Esophagus squamous epithelium (tissue), 5 donors: ENCODE data around the gene DOCK1. TPM values are rescaled to one million over a fixed set of nuclear protein-coding genes. Genes with fewer than 3 reads are reported as not detected.
"Not testable (repeated sequence)": the region's sequence is repeated elsewhere in the genome, so short reads cannot be mapped to it uniquely, and the experiment has no call there.

Experiments
- DNase-seq: peaks from one replicate; lab custom pipeline; 2025; lab: John Stamatoyannopoulos, UW
- H3K27ac ChIP-seq, 4 donors: fragments of 200-600 bp; sonication (generic); one replicate each; pipeline ENCODE4 v1.5.1; 2016 to 2019; ENCODE audit warnings: mild to moderate bottlenecking in 1 of 4
- H3K27me3 ChIP-seq, 4 donors: fragments of 200-600 bp; sonication (generic); 1 replicate in 3 of 4; 2 replicates in 1 of 4; pipeline versions ENCODE4 v1.5.1 to v1.6.0; 2017 to 2021; ENCODE audit warnings: antibody characterized with exemption in 1 of 4
- H3K36me3 ChIP-seq, 3 donors: fragments of 200-600 bp; sonication (generic); one replicate each; pipeline ENCODE4 v1.5.1; 2016 to 2019
- H3K4me1 ChIP-seq, 3 donors: fragments of 200-600 bp; sonication (generic); one replicate each; pipeline ENCODE4 v1.5.1; 2017 to 2019
- H3K4me3 ChIP-seq, 4 donors: fragments of 200-600 bp; sonication (generic); 1 replicate in 3 of 4; 2 replicates in 1 of 4; pipeline ENCODE4 v1.5.1; 2016 to 2019; ENCODE audit warnings: mild to moderate bottlenecking in 2 of 4, moderate library complexity in 1 of 4
- H3K9me3 ChIP-seq, 3 donors: fragments of 200-600 bp; sonication (generic); one replicate each; pipeline ENCODE4 v1.5.1; 2016 to 2019
- CTCF ChIP-seq, 6 experiments: fragments of 450-650 bp in 4 of 6; fragments of 200-600 bp in 2 of 6; sonication (generic) in 2 of 6; IDR thresholded peaks; one replicate each; pipeline ENCODE4 v1.5.1; 2016 to 2019; ENCODE audit warnings: antibody characterized with exemption in 6 of 6, mild to moderate bottlenecking in 4 of 6, moderate library complexity in 4 of 6
- POLR2A ChIP-seq, 4 donors: fragments of 450-650 bp; IDR thresholded peaks; one replicate each; pipeline ENCODE4 v1.6.1; 2017; ENCODE audit warnings: antibody characterized with exemption in 4 of 4, mild to moderate bottlenecking in 4 of 4, moderate library complexity in 3 of 4
- WGBS, 2 donors: methylation state at CpG; one replicate each; pipeline ENCODE4 v1.1.5; 2018; 5-methylcytosine and 5-hydroxymethylcytosine counted together
- intact Hi-C: fragments of 100-400 bp; cut with DNase I; formaldehyde crosslinking; loops from one replicate; pipeline ENCODE4 v1.15.0; 2022
- total RNA-seq, 4 donors: library from RNA; depleted of rRNA; stranded (reverse); fragments of >200 nt; gene quantifications; one replicate each; pipeline ENCODE4 v1.1.0, GENCODE V29; 2016
- donor health status: DM: yes; HTN: yes; CAD: no.

Gene DOCK1
- total RNA-seq, 4 donors from 2014 or later, result 31.8 to 83.4 (median 49.8) TPM

GRCh38 chr10:127291329-127291728 lies 386.1 kb downstream of the DOCK1 start:
- no peak for DNase-seq
- no peaks in the 10 kb centered on the region for H3K27me3 ChIP-seq
- H3K4me3 ChIP-seq, result no peak overlapping the region
- H3K27ac ChIP-seq, result no peak overlapping the region
- 87 to 94% methylated on average over 6 to 7 of the region's 8 CpGs for WGBS, 2 donors
- intact Hi-C loops, result no loop called here
- H3K4me1 ChIP-seq, result no peaks in the 10 kb centered on the region
- TF ChIP-seq POLR2A (IDR thresholded peaks at IDR 0.05), result no peak
- no peak for TF ChIP-seq CTCF (IDR thresholded peaks at IDR 0.05)
- peaks cover 0 to 13% (median 0%) of the 10 kb centered on the region in 3 donors for H3K36me3 ChIP-seq
- peaks cover 0 to 9% (median 0%) of the 10 kb centered on the region in 3 donors for H3K9me3 ChIP-seq

GRCh38 chr10:127292888-127293287 lies 387.7 kb downstream of the DOCK1 start:
- intact Hi-C loops, result no loop called here
- Histone ChIP-seq H3K4me3 (no peak overlapping the region), H3K9me3 (peaks cover 0 to 7% (median 0%) of the 10 kb centered on the region in 3 donors), H3K27me3 (no peaks in the 10 kb centered on the region), H3K4me1 (no peaks in the 10 kb centered on the region), H3K36me3 (peaks cover 0 to 13% (median 0%) of the 10 kb centered on the region in 3 donors), H3K27ac (no peak overlapping the region)
- TF ChIP-seq POLR2A (IDR thresholded peaks at IDR 0.05) (no peak), CTCF (IDR thresholded peaks at IDR 0.05) (no peak)
- 60 to 93% methylated on average over 1 to 4 of the region's 4 CpGs for WGBS, 2 donors
- DNase-seq, result no peak

- no peaks in the 10 kb centered on the region for H3K27me3 ChIP-seq
- DNase-seq, result no peak
- TF ChIP-seq CTCF (IDR thresholded peaks at IDR 0.05) (no peak), POLR2A (IDR thresholded peaks at IDR 0.05) (no peak)
- intact Hi-C loops, result no loop called here
- H3K36me3 ChIP-seq, result peaks cover 0 to 13% (median 0%) of the 10 kb centered on the region in 3 donors
- no peak overlapping the region for H3K27ac ChIP-seq
- no peaks in the 10 kb centered on the region for H3K4me1 ChIP-seq
- 69 to 85% methylated on average over 5 of the region's 8 CpGs for WGBS, 2 donors
- H3K4me3 ChIP-seq, result no peak overlapping the region
- no peaks in the 10 kb centered on the region for H3K9me3 ChIP-seq
Measured at GRCh38 chr10:127293640-127294039, 388.4 kb downstream of the DOCK1 start.

GRCh38 chr10:127296696-127297095 lies 391.5 kb downstream of the DOCK1 start:
- H3K4me3 ChIP-seq, result no peak overlapping the region
- H3K4me1 ChIP-seq, result no peaks in the 10 kb centered on the region
- intact Hi-C loops, result no loop called here
- H3K27ac ChIP-seq, result no peak overlapping the region
- DNase-seq, result no peak
- H3K27me3 ChIP-seq, result no peaks in the 10 kb centered on the region
- peaks cover 0 to 13% (median 0%) of the 10 kb centered on the region in 3 donors for H3K36me3 ChIP-seq
- no peaks in the 10 kb centered on the region for H3K9me3 ChIP-seq
- TF ChIP-seq POLR2A (IDR thresholded peaks at IDR 0.05) (no peak), CTCF (IDR thresholded peaks at IDR 0.05) (no peak)
- 91 to 98% methylated on average over 6 of the region's 6 CpGs for WGBS, 2 donors

- no peak for TF ChIP-seq POLR2A (IDR thresholded peaks at IDR 0.05)
- Histone ChIP-seq H3K4me1 (peaks cover 0 to 11% (median 0%) of the 10 kb centered on the region in 3 donors), H3K27ac (no peak overlapping the region), H3K27me3 (no peaks in the 10 kb centered on the region), H3K36me3 (peaks cover 0 to 13% (median 0%) of the 10 kb centered on the region in 3 donors), H3K4me3 (no peak overlapping the region), H3K9me3 (no peaks in the 10 kb centered on the region)
- WGBS, 2 donors, result 87 to 95% methylated on average over 4 of the region's 4 CpGs
- DNase-seq, result no peak
- intact Hi-C loops, result no loop called here
Measured at GRCh38 chr10:127298381-127298780, 393.2 kb downstream of the DOCK1 start.

GRCh38 chr10:127299192-127299591 lies 394.0 kb downstream of the DOCK1 start:
- H3K27me3 ChIP-seq, H3K27ac ChIP-seq, H3K9me3 ChIP-seq, intact Hi-C loops, H3K36me3 ChIP-seq, DNase-seq, H3K4me3 ChIP-seq: not testable (repeated sequence)
- WGBS, 2 donors, result 86 to 97% methylated on average over 6 to 11 of the region's 11 CpGs
- H3K4me1 ChIP-seq, result peaks cover 0 to 11% (median 0%) of the 10 kb centered on the region in 3 donors
